ENCODE results near the gene SLITRK2.

The SLITRK2 gene

GRCh38 chrX:145861818-145862217 lies 44.2 kb downstream of the SLITRK2 start:
- no peak for DNase-seq

DNA sequence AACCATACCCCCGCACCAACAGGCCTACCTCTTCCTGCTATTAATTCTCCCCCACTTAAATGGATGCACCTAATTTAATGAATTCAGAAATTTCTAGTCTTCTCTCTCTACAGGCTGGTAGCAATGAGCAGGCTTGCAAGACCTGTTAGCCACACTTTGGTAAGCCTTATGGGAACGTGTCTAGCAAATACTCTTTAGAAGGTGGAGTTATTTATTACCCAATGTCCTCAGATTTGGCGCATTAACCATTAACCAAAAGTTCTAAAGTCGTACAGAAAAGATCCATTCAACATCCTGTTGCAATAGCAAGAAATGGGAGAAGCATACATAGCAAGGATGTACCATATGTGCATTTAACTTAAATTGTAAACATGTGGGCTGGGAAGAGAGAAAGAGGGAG lies 47.5 kb downstream of the SLITRK2 start:
- no peak for DNase-seq
